SJSA1 (cell line): ENCODE measurements around the gene TASL. TPM values are rescaled to one million over a fixed set of nuclear protein-coding genes. Genes with fewer than 3 reads are reported as not detected.
"Not testable (repeated sequence)": the region's sequence is repeated elsewhere in the genome, so short reads cannot be mapped to it uniquely, and the experiment has no call there.

ENCODE experiments used
- DNase-seq, 2 experiments: peaks; one replicate each; pipeline ENCODE4 v3.0.0-alpha.2; 2015 to 2020; ENCODE audit warnings: low spot score in 2 of 2, low read depth in 1 of 2
- H3K27ac ChIP-seq: fragments of 250-450 bp; sonication (Bioruptor Pico); 2 replicates; pipeline ENCODE4 v1.5.1; 2020; ENCODE audit warnings: mild to moderate bottlenecking, moderate library complexity
- H3K27me3 ChIP-seq: fragments of 250-450 bp; sonication (Bioruptor Pico); replicated peaks from 2 replicates; pipeline ENCODE4 v1.5.1; 2020; ENCODE audit warnings: mild to moderate bottlenecking, moderate library complexity
- H3K36me3 ChIP-seq: fragments of 250-450 bp; sonication (Bioruptor Pico); 2 replicates; pipeline ENCODE4 v1.5.1; 2020; ENCODE audit warnings: mild to moderate bottlenecking
- H3K4me1 ChIP-seq: fragments of 250-450 bp; sonication (Bioruptor Pico); replicated peaks from 2 replicates; pipeline ENCODE4 v1.6.1; 2021; ENCODE audit warnings: mild to moderate bottlenecking
- H3K4me3 ChIP-seq: fragments of 250-450 bp; sonication (Bioruptor Pico); 2 replicates; pipeline ENCODE4 v1.5.1; 2020; ENCODE audit warnings: mild to moderate bottlenecking
- H3K9me3 ChIP-seq: fragments of 250-450 bp; sonication (Bioruptor Pico); replicated peaks from 2 replicates; pipeline ENCODE4 v1.5.1; 2020; ENCODE audit warnings: mild to moderate bottlenecking
- total RNA-seq: library from RNA; depleted of rRNA; stranded (reverse); fragments of >200 nt; shearing (Covaris generic); gene quantifications from 2 replicates; pipeline ENCODE4 v1.2.3, GENCODE V29; 2014; rRNA removed

The TASL gene, protein sequence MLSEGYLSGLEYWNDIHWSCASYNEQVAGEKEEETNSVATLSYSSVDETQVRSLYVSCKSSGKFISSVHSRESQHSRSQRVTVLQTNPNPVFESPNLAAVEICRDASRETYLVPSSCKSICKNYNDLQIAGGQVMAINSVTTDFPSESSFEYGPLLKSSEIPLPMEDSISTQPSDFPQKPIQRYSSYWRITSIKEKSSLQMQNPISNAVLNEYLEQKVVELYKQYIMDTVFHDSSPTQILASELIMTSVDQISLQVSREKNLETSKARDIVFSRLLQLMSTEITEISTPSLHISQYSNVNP
- total RNA-seq, result not detected in 2 replicates

DNA sequence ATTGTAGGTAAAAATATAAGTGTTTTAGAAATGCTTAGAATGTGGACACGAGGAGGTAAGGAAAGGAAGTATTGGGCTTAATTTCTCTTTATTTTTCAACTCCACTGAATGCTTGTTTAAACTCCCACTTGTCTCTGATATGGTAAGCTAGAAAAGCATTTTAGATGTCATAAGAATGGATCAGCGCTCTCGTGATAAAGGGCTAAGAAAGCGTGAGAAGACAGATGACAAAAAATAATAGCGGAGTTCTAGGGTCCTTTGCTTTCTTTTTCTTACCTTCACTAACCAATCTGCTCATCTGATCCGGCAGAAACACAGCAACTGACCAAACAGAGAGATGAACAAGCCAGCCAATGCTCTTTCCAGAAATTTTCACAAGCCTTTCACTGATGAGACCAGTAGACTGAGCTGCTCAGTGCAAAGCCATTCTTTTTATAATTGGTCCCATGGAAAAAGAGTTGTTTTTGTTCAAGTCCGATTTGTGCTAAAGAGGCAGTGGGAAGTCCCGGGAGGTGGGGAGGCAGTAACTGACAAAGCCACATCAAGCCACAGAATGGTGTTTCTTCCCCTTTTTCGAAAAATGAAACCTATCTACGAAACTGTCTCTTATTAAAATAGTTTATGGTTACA, at the start of gene TASL:
Gene TASL (minus strand): TSS at position 405 of the 630 bp plus-strand sequence. CDS start 17,411 bp downstream, outside the sequence.
- no peak within 1 kb of the TSS for H3K27ac ChIP-seq

GRCh38 chrX:30626402-30626801, 48.8 kb upstream of the TASL start:
- Histone ChIP-seq H3K4me3 (no peak overlapping the region), H3K4me1 (no peaks in the 10 kb centered on the region), H3K27me3 (no peaks in the 10 kb centered on the region), H3K27ac (no peak overlapping the region), H3K36me3 (no peaks in the 10 kb centered on the region), H3K9me3 (no peaks in the 10 kb centered on the region)
- DNase-seq, result no peak

More for the DNA sequence above, at the start of gene TASL:
- H3K27me3 ChIP-seq, result no peaks in the 10 kb centered on the region
- H3K4me3 ChIP-seq, result no peak within 1 kb of the TSS
- H3K36me3 ChIP-seq, result no peaks in the 10 kb centered on the region
- no peak for DNase-seq
- no peaks in the 10 kb centered on the region for H3K9me3 ChIP-seq
- no peaks in the 10 kb centered on the region for H3K4me1 ChIP-seq

DNA sequence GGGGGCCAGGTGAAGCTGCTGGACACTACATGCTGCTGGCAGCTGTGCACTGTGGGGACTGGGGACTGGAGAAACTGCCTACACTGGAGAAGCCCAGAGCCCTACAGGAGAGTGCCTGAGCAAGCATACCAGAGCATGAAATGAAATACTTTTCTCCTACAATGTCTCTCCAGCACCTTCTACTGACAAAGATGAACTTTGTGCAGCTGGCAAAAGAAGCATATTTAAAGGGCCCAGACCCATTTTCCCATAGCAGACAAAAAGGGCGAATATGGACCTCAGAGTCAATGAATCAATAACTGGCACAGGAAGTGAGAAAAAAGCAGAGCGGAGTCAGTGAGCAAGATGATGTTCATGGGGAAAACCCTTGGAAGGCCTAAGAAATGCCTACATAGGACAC, 44.8 kb upstream of the TASL start:
- Histone ChIP-seq H3K4me3 (no peak overlapping the region), H3K36me3 (no peaks in the 10 kb centered on the region), H3K4me1 (no peaks in the 10 kb centered on the region), H3K9me3 (no peaks in the 10 kb centered on the region), H3K27ac (no peak overlapping the region), H3K27me3 (no peaks in the 10 kb centered on the region)
- no peak for DNase-seq

- H3K36me3 ChIP-seq, result no peaks in the 10 kb centered on the region
- H3K9me3 ChIP-seq, result no peaks in the 10 kb centered on the region
- no peaks in the 10 kb centered on the region for H3K4me1 ChIP-seq
- no peak for DNase-seq
- H3K27ac ChIP-seq, result no peak overlapping the region
- H3K27me3 ChIP-seq, result no peaks in the 10 kb centered on the region
- no peak overlapping the region for H3K4me3 ChIP-seq
Measured at GRCh38 chrX:30620980-30621618, 43.5 kb upstream of the TASL start.

DNA sequence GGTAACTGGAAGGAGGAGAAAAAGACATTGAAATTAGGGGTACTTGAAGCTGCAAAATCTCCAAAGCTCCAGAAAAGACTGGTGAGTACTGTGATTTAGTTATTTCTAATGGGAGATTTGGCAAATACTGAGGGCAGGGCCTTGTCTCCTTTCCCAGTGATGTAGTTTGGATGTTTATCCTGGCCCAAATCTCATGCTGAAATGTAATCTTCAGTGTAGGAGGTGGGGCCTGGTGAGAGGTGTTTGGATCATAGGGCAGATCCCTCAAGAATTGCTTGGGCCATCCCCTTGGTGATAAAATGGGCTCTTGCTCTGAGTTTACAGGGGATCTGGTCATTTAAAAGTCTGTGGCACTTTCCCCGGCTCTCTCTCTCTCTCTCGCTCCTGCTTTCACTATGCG, 42.6 kb upstream of the TASL start:
- Histone ChIP-seq H3K36me3 (no peaks in the 10 kb centered on the region), H3K4me1 (no peaks in the 10 kb centered on the region), H3K9me3 (no peaks in the 10 kb centered on the region), H3K4me3 (no peak overlapping the region), H3K27me3 (no peaks in the 10 kb centered on the region), H3K27ac (no peak overlapping the region)
- no peak for DNase-seq

GRCh38 chrX:30618160-30618765, 40.7 kb upstream of the TASL start:
- no peak overlapping the region for H3K4me3 ChIP-seq
- no peak overlapping the region for H3K27ac ChIP-seq
- H3K9me3 ChIP-seq, result no peaks in the 10 kb centered on the region
- H3K36me3 ChIP-seq, result no peaks in the 10 kb centered on the region
- DNase-seq, result no peak
- H3K27me3 ChIP-seq, result no peaks in the 10 kb centered on the region
- no peaks in the 10 kb centered on the region for H3K4me1 ChIP-seq

DNA sequence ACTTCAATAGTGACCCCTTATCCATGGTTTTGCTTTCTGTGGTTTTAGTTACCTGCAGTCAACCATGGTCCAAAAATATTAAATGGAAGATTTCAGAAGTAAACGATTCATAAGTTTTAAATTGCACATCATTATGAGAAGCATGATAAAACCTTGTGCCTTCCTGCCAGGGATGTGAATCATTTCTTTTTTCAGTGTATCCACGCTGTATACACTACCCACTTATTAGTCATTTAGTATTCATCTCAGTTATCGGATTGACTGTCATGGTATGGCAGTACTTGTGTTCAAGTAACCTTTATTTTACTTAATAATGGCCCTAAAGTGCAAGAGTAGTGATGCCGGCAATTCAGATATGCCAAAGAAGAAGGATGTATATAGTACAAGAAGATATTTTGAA, 37.7 kb upstream of the TASL start:
- Histone ChIP-seq H3K4me1 (no peaks in the 10 kb centered on the region), H3K27ac (no peak overlapping the region), H3K27me3 (no peaks in the 10 kb centered on the region), H3K36me3 (no peaks in the 10 kb centered on the region), H3K9me3 (no peaks in the 10 kb centered on the region), H3K4me3 (no peak overlapping the region)
- DNase-seq, result no peak

DNA sequence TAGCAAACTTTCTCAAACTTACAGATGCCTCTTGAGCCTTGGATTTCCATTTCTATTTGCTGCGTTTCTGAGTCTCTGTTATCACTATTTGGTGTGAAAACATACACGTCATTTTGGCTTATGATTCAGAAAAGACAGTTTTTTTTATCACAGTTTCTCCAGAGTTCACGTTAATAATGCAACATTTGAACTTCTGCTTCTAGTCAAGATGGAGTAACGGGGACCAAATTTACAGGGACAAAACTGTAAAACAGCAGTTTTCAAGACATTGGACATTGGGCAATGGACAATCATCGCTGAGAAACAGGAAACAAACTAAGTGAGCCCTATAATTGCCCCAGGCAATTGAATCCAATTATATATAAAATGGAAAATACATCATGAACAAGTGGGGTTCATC, 36.2 kb upstream of the TASL start:
- H3K9me3 ChIP-seq, result no peaks in the 10 kb centered on the region
- DNase-seq, result no peak
- no peak overlapping the region for H3K4me3 ChIP-seq
- no peak overlapping the region for H3K27ac ChIP-seq
- no peaks in the 10 kb centered on the region for H3K4me1 ChIP-seq
- H3K36me3 ChIP-seq, result no peaks in the 10 kb centered on the region
- H3K27me3 ChIP-seq, result no peaks in the 10 kb centered on the region

DNA sequence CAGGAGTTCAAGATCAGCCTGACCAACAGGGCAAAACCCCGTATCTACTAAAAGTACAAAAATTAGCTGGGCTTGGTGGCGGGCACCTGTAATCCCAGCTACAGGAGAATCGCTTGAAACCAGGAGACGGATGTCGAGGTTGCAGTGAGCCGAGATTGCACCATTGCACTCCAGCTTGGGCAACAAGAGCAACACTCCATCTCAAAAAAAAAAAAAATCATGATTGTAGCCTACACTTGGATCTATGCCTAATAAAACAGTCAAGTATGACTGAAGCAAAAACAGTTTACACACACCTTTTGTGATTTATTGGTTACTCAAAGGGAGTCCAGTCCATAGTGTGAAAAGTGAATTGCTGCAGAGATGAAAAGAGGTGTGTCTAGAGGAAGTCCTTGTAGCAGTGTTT, 34.7 kb upstream of the TASL start:
- H3K4me1 ChIP-seq, result no peaks in the 10 kb centered on the region
- H3K27me3 ChIP-seq, result no peaks in the 10 kb centered on the region
- no peak for DNase-seq
- H3K9me3 ChIP-seq, result no peaks in the 10 kb centered on the region
- H3K36me3 ChIP-seq, result no peaks in the 10 kb centered on the region
- H3K4me3 ChIP-seq, result no peak overlapping the region
- no peak overlapping the region for H3K27ac ChIP-seq

GRCh38 chrX:30610026-30610425, 32.5 kb upstream of the TASL start:
- no peak overlapping the region for H3K4me3 ChIP-seq
- H3K36me3 ChIP-seq, result no peaks in the 10 kb centered on the region
- no peak for DNase-seq
- H3K27ac ChIP-seq, result no peak overlapping the region
- H3K4me1 ChIP-seq, result no peaks in the 10 kb centered on the region
- no peaks in the 10 kb centered on the region for H3K27me3 ChIP-seq
- no peaks in the 10 kb centered on the region for H3K9me3 ChIP-seq

DNA sequence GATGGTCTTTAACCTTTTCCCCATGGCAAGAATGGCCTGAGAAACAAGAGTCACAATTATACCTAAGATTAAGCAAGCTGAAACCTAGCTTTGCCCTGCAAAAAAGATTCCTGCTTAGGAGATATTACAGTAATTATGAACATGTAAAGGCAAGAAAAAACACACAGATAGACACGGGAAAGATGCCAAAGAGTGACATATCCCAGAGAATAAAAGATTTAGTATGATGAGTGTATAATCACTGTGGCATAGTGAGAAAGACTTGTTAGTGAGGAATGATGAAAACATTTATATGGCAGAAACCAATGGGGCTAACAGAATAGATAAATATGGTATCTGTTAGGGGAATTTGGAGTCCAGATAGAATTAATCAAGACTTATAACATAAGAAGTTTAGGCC, 29.6 kb upstream of the TASL start:
- Histone ChIP-seq H3K9me3 (no peaks in the 10 kb centered on the region), H3K4me3 (no peak overlapping the region), H3K27ac (no peak overlapping the region), H3K36me3 (no peaks in the 10 kb centered on the region), H3K27me3 (no peaks in the 10 kb centered on the region), H3K4me1 (no peaks in the 10 kb centered on the region)
- DNase-seq, result no peak

DNA sequence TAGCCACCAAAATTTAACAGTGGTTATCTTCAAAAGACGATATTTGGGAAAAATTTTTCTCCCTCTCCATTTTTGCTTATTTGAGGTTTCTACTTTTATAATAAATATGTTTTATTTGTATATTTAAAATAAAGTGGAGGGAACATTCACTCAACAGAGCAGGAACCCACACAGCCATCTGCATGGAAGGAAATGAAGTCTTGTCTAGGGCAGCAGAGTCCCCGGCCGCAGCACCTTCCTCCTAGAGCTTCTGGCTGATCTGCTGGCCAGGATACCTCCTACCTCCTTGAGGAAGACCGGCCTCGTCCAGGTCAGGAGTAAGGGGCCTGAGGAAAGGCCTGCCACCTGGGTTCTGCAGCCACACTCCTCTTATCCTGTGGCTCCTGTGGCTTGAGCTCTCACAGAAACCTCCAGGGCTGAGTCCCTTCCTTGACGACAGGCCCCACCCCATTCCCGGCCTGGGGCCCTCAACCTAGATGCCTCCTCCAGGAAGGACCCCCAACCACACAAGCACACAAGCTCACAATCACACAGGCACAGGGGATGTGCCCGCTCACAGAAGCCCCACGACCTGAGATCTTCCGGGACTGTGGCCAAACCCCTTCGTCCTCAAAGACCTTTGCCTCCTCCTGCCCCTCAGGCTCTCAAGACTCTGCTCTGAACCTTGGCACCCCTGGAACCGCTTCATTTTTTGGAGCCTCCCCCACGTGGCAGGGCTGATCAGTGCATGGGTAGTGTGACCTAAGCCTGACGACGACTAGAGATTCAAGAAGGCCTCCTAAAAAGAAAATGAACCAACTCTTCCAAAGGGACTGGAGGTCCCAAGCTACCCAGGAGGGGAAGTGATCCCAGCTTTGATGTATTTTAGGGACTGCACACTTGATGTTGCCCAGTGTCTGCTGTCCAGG, 23.0 kb upstream of the TASL start:
- not testable (repeated sequence) for H3K4me1 ChIP-seq, H3K4me3 ChIP-seq, H3K27ac ChIP-seq, H3K27me3 ChIP-seq, H3K36me3 ChIP-seq, DNase-seq, H3K9me3 ChIP-seq

GRCh38 chrX:30597216-30598012, 19.8 kb upstream of the TASL start:
- Histone ChIP-seq H3K27ac (no peak overlapping the region), H3K9me3 (no peaks in the 10 kb centered on the region), H3K36me3 (no peaks in the 10 kb centered on the region), H3K27me3 (no peaks in the 10 kb centered on the region), H3K4me1 (no peaks in the 10 kb centered on the region), H3K4me3 (no peak overlapping the region)
- no peak for DNase-seq
